Spleen (tissue), 13 donors: ENCODE measurements around the gene GBX2. TPM values are rescaled to one million over a fixed set of nuclear protein-coding genes. Genes with fewer than 3 reads are reported as not detected.
A peak's percentile ranks its signal among the peaks of the same experiment; 100 is the strongest.

Source experiments
- DNase-seq: peaks from one replicate; pipeline ENCODE4 v3.0.0-alpha.2; 2020
- H3K27ac ChIP-seq, 8 donors: fragments of 200-600 bp; sonication (generic) in 7 of 8; 1 replicate in 4 of 8; 2 replicates in 4 of 8; pipeline versions ENCODE4 v1.5.0 to v1.8.0; 2016 to 2021; ENCODE audit warnings: inconsistent platforms in 4 of 8, mild to moderate bottlenecking in 4 of 8, moderate library complexity in 1 of 8
- H3K27me3 ChIP-seq, 7 donors: fragments of 200-600 bp; sonication (generic) in 6 of 7; replicated peaks in 1 of 7; 1 replicate in 4 of 7; 2 replicates in 3 of 7; pipeline versions ENCODE4 v1.5.0 to v1.8.0; 2016 to 2021; ENCODE audit warnings: inconsistent platforms in 3 of 7, mild to moderate bottlenecking in 1 of 7
- H3K36me3 ChIP-seq, 6 donors: fragments of 200-600 bp; sonication (generic) in 5 of 6; 1 replicate in 4 of 6; 2 replicates in 2 of 6; pipeline versions ENCODE4 v1.5.0 to v1.8.0; 2016 to 2021; ENCODE audit warnings: inconsistent platforms in 2 of 6
- H3K4me1 ChIP-seq, 6 donors: fragments of 200-600 bp; sonication (generic) in 5 of 6; 1 replicate in 3 of 6; 2 replicates in 3 of 6; pipeline versions ENCODE4 v1.5.0 to v1.8.0; 2016 to 2021; ENCODE audit warnings: inconsistent platforms in 3 of 6
- H3K4me3 ChIP-seq, 8 donors: fragments of 200-600 bp; sonication (generic) in 7 of 8; 1 replicate in 4 of 8; 2 replicates in 4 of 8; pipeline versions ENCODE4 v1.5.0 to v1.8.0; 2016 to 2021; ENCODE audit warnings: inconsistent platforms in 4 of 8, mild to moderate bottlenecking in 4 of 8, moderate library complexity in 2 of 8
- H3K9me3 ChIP-seq, 8 donors: fragments of 200-600 bp; sonication (generic) in 7 of 8; 1 replicate in 4 of 8; 2 replicates in 4 of 8; pipeline versions ENCODE4 v1.5.0 to v1.8.0; 2016 to 2021; ENCODE audit warnings: inconsistent platforms in 4 of 8
- POLR2A ChIP-seq, 3 donors: fragments of 450-650 bp; IDR thresholded peaks; one replicate each; pipeline ENCODE4 v1.5.1; 2017; ENCODE audit warnings: antibody characterized with exemption in 3 of 3, mild to moderate bottlenecking in 1 of 3
- POLR2AphosphoS5 ChIP-seq, 3 donors: sonication (generic); formaldehyde crosslinking; IDR thresholded peaks; one replicate each; pipeline ENCODE4 v1.5.1; 2017; ENCODE audit warnings: antibody characterized with exemption in 3 of 3
- WGBS, 5 donors: extraction: QIAGEN DNeasy Blood & Tissue Kit in 3 of 5; methylation state at CpG; one replicate each; pipeline versions ENCODE4 v1.1.5 to v1.1.7; 2013 to 2018; 5-methylcytosine and 5-hydroxymethylcytosine counted together
- intact Hi-C: fragments of 100-400 bp; cut with DNase I; formaldehyde crosslinking; loops from one replicate; pipeline ENCODE4 v1.15.0; 2023; ENCODE audit warnings: low total_unique reads
- long read RNA-seq, 2 donors: transcript quantifications; one replicate each; lab custom pipeline, GENCODE V29; 2026
- polyA plus RNA-seq, 3 donors: library from polyadenylated mRNA; stranded (reverse); fragments of 200-250 nt; gene quantifications; one replicate each; pipeline ENCODE4 v1.2.1, GENCODE V29; 2013
- total RNA-seq, 7 donors: library from RNA; depleted of rRNA in 3 of 7; stranded (reverse); fragments of >200 nt in 3 of 7; fragmentation: NEBNext Ultra II Directional in 4 of 7; extraction: Animal tissue kit (Norgen Biotek cat#: 25700) in 4 of 7; gene quantifications; one replicate each; pipeline versions ENCODE4 v1.1.0 to v1.2.1, GENCODE V29; 2016 to 2021
- TF ChIP-seq, protein P1 (sequence below), 11 experiments: fragments of 200-600 bp in 7 of 11; fragments of 450-650 bp in 4 of 11; sonication (generic) in 4 of 11; IDR thresholded peaks in 8 of 11; conservative IDR thresholded peaks in 3 of 11; 1 replicate in 7 of 11; 2 replicates in 4 of 11; pipeline versions ENCODE4 v1.4.0 to v1.8.0; 2016 to 2021; ENCODE audit warnings: antibody characterized with exemption in 11 of 11, inconsistent platforms in 4 of 11, mild to moderate bottlenecking in 1 of 11
- donor health status: healthy with polysubstance abuse.
- donor health status: DM: no; HTN: no; CAD: no; lungs with moderate emphysema.
- donor health status: DM: no; HTN: no; CAD: no.
- donor health status: Bipolar disorder and iron deficiency.
- donor health status: healthy.
- donor health status: DM: no; HTN: no; CAD: no.
- donor health status: DM: yes; HTN: yes; CAD: no.

Gene GBX2
- total RNA-seq (under 1 TPM in 1 of 7 donors, not detected in 6; 0.69 TPM), polyA plus RNA-seq (not detected)
- long read RNA-seq, donor 1, result 0 reads
- long read RNA-seq, donor 2, result 0 reads

DNA sequence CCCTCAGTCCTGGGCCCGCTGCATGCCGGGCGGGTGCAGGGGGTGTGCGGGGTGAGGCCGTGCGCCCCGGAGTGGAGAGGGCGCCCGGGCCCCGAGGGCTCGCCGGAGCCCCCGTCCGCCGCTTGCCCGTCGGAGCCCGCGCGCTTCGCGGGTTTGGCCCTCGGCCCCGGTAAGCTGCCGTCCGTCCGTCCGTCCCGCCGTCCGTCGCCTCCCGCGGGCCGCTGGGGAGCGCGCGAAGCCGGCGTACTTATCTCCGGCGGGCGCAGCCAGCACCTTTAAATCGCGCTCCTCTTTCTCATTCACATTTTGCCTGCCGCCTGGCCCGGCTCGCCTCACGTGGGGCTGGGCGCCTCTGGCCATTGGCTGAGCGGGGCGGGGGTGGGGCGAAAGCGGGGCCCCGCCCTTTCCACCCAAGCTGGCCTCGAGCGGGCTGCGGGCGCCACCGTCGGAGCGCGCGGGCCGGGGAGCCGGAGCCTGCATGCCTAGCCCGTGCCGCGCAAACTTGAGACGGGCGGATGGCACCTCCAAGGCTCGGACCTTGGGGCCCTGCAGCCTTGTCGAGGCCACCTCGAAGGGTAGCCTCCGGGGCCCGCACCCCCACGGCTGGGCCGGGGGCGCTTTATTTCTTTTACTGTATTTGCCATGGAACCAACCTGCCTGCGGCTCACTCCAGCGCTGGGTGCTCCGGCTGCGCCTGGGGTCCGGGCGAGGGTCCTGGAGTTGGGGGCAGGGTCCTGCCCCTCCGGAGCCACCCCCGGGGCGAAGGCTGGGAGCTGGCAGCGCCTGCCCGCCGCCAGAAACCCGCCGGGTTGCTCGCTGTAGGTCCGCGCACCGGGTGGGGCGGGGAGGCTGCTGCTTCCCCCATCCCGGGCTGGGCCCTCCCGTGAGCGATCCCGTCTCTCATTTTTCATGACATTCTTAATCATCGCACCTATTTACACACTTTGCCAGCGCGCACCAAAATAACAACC, at the start of gene GBX2:
Gene GBX2, minus strand, starts transcription at position 277 of the 971 bp plus-strand sequence. CDS start 415 bp downstream, outside the sequence.
- intact Hi-C loops, result no loop called here
- peak; percentile 60 for DNase-seq
- WGBS, 5 donors, result 5 to 11% (median 9%) methylated on average over 40 to 105 of the region's 105 CpGs
- Histone ChIP-seq H3K9me3 (peaks cover 0 to 9% (median 0%) of the 10 kb centered on the region in 8 donors), H3K27ac (no peak within 1 kb of the TSS), H3K4me1 (peaks cover 12 to 81% (median 54%) of the 10 kb centered on the region in 6 donors), H3K27me3 (peaks cover 9 to 100% (median 100%) of the 10 kb centered on the region in 7 donors), H3K4me3 (peak within 1 kb of the TSS in 7 of 8 donors; percentile 10 to 57 (median 28)), H3K36me3 (no peaks in the 10 kb centered on the region)
- TF ChIP-seq POLR2A (IDR thresholded peaks at IDR 0.05), result no peak
- TF ChIP-seq POLR2AphosphoS5 (IDR thresholded peaks at IDR 0.05), result no peak
- TF ChIP-seq, protein P1, sequence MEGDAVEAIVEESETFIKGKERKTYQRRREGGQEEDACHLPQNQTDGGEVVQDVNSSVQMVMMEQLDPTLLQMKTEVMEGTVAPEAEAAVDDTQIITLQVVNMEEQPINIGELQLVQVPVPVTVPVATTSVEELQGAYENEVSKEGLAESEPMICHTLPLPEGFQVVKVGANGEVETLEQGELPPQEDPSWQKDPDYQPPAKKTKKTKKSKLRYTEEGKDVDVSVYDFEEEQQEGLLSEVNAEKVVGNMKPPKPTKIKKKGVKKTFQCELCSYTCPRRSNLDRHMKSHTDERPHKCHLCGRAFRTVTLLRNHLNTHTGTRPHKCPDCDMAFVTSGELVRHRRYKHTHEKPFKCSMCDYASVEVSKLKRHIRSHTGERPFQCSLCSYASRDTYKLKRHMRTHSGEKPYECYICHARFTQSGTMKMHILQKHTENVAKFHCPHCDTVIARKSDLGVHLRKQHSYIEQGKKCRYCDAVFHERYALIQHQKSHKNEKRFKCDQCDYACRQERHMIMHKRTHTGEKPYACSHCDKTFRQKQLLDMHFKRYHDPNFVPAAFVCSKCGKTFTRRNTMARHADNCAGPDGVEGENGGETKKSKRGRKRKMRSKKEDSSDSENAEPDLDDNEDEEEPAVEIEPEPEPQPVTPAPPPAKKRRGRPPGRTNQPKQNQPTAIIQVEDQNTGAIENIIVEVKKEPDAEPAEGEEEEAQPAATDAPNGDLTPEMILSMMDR (IDR thresholded peaks at IDR 0.05 in 8 of 11, conservative IDR thresholded peaks at IDR 0.05 in 3 of 11), result no peak

DNA sequence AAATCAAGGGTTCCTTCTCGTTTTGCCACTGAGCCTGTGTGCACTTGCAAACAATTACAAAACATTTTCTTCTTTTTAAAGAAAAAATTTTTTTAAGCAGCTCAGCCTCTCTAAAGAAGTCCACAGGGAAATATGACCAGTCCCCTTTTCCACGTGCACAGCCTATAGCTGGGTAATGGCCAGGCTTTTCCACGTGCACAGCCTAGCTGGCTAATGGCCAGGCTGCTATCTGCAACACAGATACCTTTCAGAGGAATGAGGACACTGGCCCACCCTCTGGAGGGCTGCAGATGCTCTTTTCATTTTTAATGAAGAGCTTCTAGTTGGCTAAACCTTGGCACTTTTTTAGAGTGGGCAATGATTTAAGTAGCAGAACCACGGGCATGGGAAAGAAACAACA, 49.7 kb upstream of the GBX2 start:
- intact Hi-C loops, result no loop called here
- no peak for DNase-seq
- Histone ChIP-seq H3K36me3 (no peaks in the 10 kb centered on the region), H3K4me1 (no peaks in the 10 kb centered on the region), H3K4me3 (no peak overlapping the region), H3K27ac (no peak overlapping the region), H3K27me3 (peaks cover 0 to 70% (median 7%) of the 10 kb centered on the region in 7 donors), H3K9me3 (peaks cover 0 to 7% (median 2%) of the 10 kb centered on the region in 8 donors)
- TF ChIP-seq POLR2AphosphoS5 (IDR thresholded peaks at IDR 0.05), result no peak
- TF ChIP-seq POLR2A (IDR thresholded peaks at IDR 0.05), result no peak
- TF ChIP-seq, protein P1 (IDR thresholded peaks at IDR 0.05 in 8 of 11, conservative IDR thresholded peaks at IDR 0.05 in 3 of 11), result no peak
- WGBS, 5 donors, result 49 to 62% (median 52%) methylated on average over 4 of the region's 4 CpGs

DNA sequence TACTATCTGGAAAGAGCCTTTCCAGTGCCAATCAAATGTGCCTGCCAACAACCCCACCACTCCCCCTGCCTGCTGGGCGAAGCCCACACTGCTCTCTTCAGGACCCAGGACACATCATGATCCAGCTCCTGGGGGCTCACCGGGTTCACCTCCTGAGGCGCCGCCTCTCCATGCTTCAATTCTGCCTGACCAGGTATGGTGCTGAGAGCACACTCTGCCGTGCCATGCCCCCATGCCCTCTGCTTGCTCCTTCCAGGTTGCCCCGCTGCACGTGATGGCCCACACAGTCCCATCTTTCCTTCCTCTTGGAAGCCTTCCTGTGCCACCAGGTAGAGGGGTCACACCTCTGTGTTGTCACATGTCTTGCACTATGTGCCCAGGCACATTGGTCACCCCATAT, 48.5 kb upstream of the GBX2 start:
- H3K36me3 ChIP-seq, result no peaks in the 10 kb centered on the region
- 84 to 93% (median 90%) methylated on average over 7 of the region's 7 CpGs for WGBS, 5 donors
- intact Hi-C loops, result no loop called here
- TF ChIP-seq POLR2AphosphoS5 (IDR thresholded peaks at IDR 0.05), result no peak
- TF ChIP-seq POLR2A (IDR thresholded peaks at IDR 0.05), result no peak
- TF ChIP-seq, protein P1 (IDR thresholded peaks at IDR 0.05 in 8 of 11, conservative IDR thresholded peaks at IDR 0.05 in 3 of 11), result no peak
- H3K9me3 ChIP-seq, result no peaks in the 10 kb centered on the region
- no peak overlapping the region for H3K27ac ChIP-seq
- H3K4me1 ChIP-seq, result no peaks in the 10 kb centered on the region
- no peak overlapping the region for H3K4me3 ChIP-seq
- DNase-seq, result no peak
- peaks cover 0 to 74% (median 7%) of the 10 kb centered on the region in 7 donors for H3K27me3 ChIP-seq
